Midbrain (tissue), 1 donor: Measurements from ENCODE around the gene TAGLN.
"Not testable (repeated sequence)": the region's sequence is repeated elsewhere in the genome, so short reads cannot be mapped to it uniquely, and the experiment has no call there.

ENCODE experiments used
- DNase-seq: peaks from one replicate; lab custom pipeline; 2025; lab: John Stamatoyannopoulos, UW

TAGLN gene

GRCh38 chr11:117195761-117196160 is 3.4 kb upstream of the TAGLN start:
- DNase-seq: no peak

GRCh38 chr11:117197006-117197405 is 2.2 kb upstream of the TAGLN start:
- no peak for DNase-seq

GRCh38 chr11:117197516-117198456 is 1.4 kb upstream of the TAGLN start:
- DNase-seq: no peak

- no peak for DNase-seq
Measured at GRCh38 chr11:117198613-117199012, 557 bp upstream of the TAGLN start.

GRCh38 chr11:117199916-117200812 is 994 bp downstream of the TAGLN start:
- DNase-seq: no peak

GRCh38 chr11:117200813-117201657 is 1.9 kb downstream of the TAGLN start:
- DNase-seq: no peak

GRCh38 chr11:117201658-117202305 is 2.6 kb downstream of the TAGLN start:
- no peak for DNase-seq

GRCh38 chr11:117202386-117203068 is 3.4 kb downstream of the TAGLN start:
- DNase-seq: no peak

- DNase-seq: no peak
Measured at GRCh38 chr11:117203069-117203407, 3.9 kb downstream of the TAGLN start.

- DNase-seq: no peak
Measured at GRCh38 chr11:117204283-117205080, 5.3 kb downstream of the TAGLN start.

- DNase-seq: no peak
Measured at GRCh38 chr11:117205211-117205818, 6.1 kb downstream of the TAGLN start.

- DNase-seq: not testable (repeated sequence)
Measured at GRCh38 chr11:117206111-117206510, 6.9 kb downstream of the TAGLN start.

GRCh38 chr11:117206859-117207258 is 7.7 kb downstream of the TAGLN start:
- DNase-seq: not testable (repeated sequence)

GRCh38 chr11:117207481-117207880 is 8.3 kb downstream of the TAGLN start:
- DNase-seq: not testable (repeated sequence)

GRCh38 chr11:117208710-117209109 is 9.5 kb downstream of the TAGLN start:
- not testable (repeated sequence) for DNase-seq

GRCh38 chr11:117209351-117210125 is 10.4 kb downstream of the TAGLN start:
- DNase-seq: not testable (repeated sequence)

- DNase-seq: no peak
Measured at GRCh38 chr11:117210620-117211019, 11.4 kb downstream of the TAGLN start.

GRCh38 chr11:117212697-117213355 is 13.7 kb downstream of the TAGLN start:
- DNase-seq: no peak
